HepG2 (cell line): ENCODE measurements around the gene ZNRF3. TPM values are rescaled to one million over a fixed set of nuclear protein-coding genes. Genes with fewer than 3 reads are reported as not detected.
A peak's percentile ranks its signal among the peaks of the same experiment; 100 is the strongest.

ENCODE experiments used
- ADNP ChIP-seq: sonication (generic); formaldehyde crosslinking; IDR thresholded peaks from 2 replicates; pipeline ENCODE4 v1.4.0; 2020; ENCODE audit warnings: missing genetic modification reagents
- CERS6 ChIP-seq: sonication (generic); formaldehyde crosslinking; IDR thresholded peaks from 2 replicates; pipeline ENCODE4 v1.5.0; 2020; ENCODE audit warnings: missing genetic modification reagents
- DZIP1 ChIP-seq: sonication (generic); formaldehyde crosslinking; IDR thresholded peaks from 2 replicates; pipeline ENCODE4 v1.5.0; 2020; ENCODE audit warnings: mild to moderate bottlenecking, missing genetic modification reagents
- ETS1 ChIP-seq: sonication (generic); formaldehyde crosslinking; IDR thresholded peaks from 2 replicates; pipeline ENCODE4 v1.4.0; 2020; ENCODE audit warnings: missing genetic modification reagents
- KMT2B ChIP-seq: IDR thresholded peaks from 2 replicates; pipeline ENCODE4 v1.6.1; 2016; ENCODE audit warnings: missing genetic modification reagents, missing compliant biosample characterization
- MZF1 ChIP-seq: sonication (generic); formaldehyde crosslinking; IDR thresholded peaks from 2 replicates; pipeline ENCODE4 v1.8.1; 2023; ENCODE audit warnings: mild to moderate bottlenecking, missing genetic modification reagents, borderline replicate concordance
- NKX3-1 ChIP-seq: sonication (generic); formaldehyde crosslinking; IDR thresholded peaks from 2 replicates; pipeline ENCODE4 v1.5.0; 2020; ENCODE audit warnings: missing genetic modification reagents
- PHF8 ChIP-seq: sonication (generic); formaldehyde crosslinking; IDR thresholded peaks from 2 replicates; pipeline ENCODE4 v1.5.0; 2020; ENCODE audit warnings: missing genetic modification reagents
- SOX6 ChIP-seq, 2 experiments: fragments of 450-650 bp in 1 of 2; sonication (generic) in 1 of 2; formaldehyde crosslinking in 1 of 2; IDR thresholded peaks; 2 replicates each; pipeline versions ENCODE4 v1.4.0 to v1.6.1; 2017 to 2020; ENCODE audit warnings: antibody characterized with exemption in 1 of 2, mild to moderate bottlenecking in 1 of 2, missing genetic modification reagents in 1 of 2
- TAF15 ChIP-seq: fragments of 200-400 bp; formaldehyde crosslinking; IDR thresholded peaks from one replicate; pipeline ENCODE4 v1.6.1; 2018; ENCODE audit warnings: mild to moderate bottlenecking, low read depth, low read length; ENCODE audit not compliant: poor library complexity, severe bottlenecking
- ZNF333 ChIP-seq: sonication (generic); formaldehyde crosslinking; IDR thresholded peaks from 2 replicates; pipeline ENCODE4 v1.4.0; 2020; ENCODE audit warnings: mild to moderate bottlenecking, missing genetic modification reagents, borderline replicate concordance
- ZNF337 ChIP-seq: sonication (generic); formaldehyde crosslinking; IDR thresholded peaks from 2 replicates; pipeline ENCODE4 v1.5.1; 2020; ENCODE audit warnings: missing genetic modification reagents, low read depth, mild to moderate bottlenecking, borderline replicate concordance
- ZNF44 ChIP-seq: sonication (generic); formaldehyde crosslinking; IDR thresholded peaks from 2 replicates; pipeline ENCODE4 v1.5.1; 2020; ENCODE audit warnings: mild to moderate bottlenecking, missing genetic modification reagents
- ZNF746 ChIP-seq: sonication (generic); formaldehyde crosslinking; IDR thresholded peaks from 2 replicates; pipeline ENCODE4 v1.8.0; 2022; ENCODE audit warnings: mild to moderate bottlenecking, missing genetic modification reagents
- ZNF883 ChIP-seq: sonication (generic); formaldehyde crosslinking; IDR thresholded peaks from 2 replicates; pipeline ENCODE4 v1.5.1; 2020; ENCODE audit warnings: mild to moderate bottlenecking, missing genetic modification reagents; ENCODE audit errors: not compliant biosample characterization
- polyA plus RNA-seq, 8 experiments: library from polyadenylated mRNA; depleted of rRNA in 3 of 8; stranded (reverse) in 7 of 8; unstranded in 1 of 8; fragments of >200 nt; fragmentation: Illumina TruSeq in 4 of 8; extraction: Trizol in 4 of 8; gene quantifications; 2 replicates each; pipeline versions ENCODE4 v1.2.1 to v1.2.3, GENCODE V29; 2011 to 2016; ENCODE audit warnings: low read depth in 4 of 8, missing spikeins in 1 of 8, mixed read lengths in 1 of 8; ENCODE audit not compliant: insufficient read depth in 1 of 8
- total RNA-seq, 5 experiments: library from RNA; depleted of rRNA; stranded (reverse); fragments of >200 nt; fragmentation: Illumina TruSeq; extraction: Trizol; gene quantifications; 2 replicates each; pipeline ENCODE4 v1.2.3, GENCODE V29; 2016; ENCODE audit warnings: low read depth in 1 of 5
- TF ChIP-seq, protein P1 (sequence below): sonication (generic); formaldehyde crosslinking; conservative IDR thresholded peaks from 2 replicates; pipeline ENCODE4 v1.4.0; 2020; ENCODE audit warnings: mild to moderate bottlenecking, missing genetic modification reagents, moderate library complexity
- TF ChIP-seq, protein P2 (sequence below): IDR thresholded peaks from 2 replicates; pipeline ENCODE4 v1.6.1; 2016
- TF ChIP-seq, protein P3 (sequence below): IDR thresholded peaks from 2 replicates; pipeline ENCODE4 v1.6.1; 2016; ENCODE audit warnings: missing genetic modification reagents, missing compliant biosample characterization

The ZNRF3 gene
- total and polyA plus RNA-seq, 2 of the 13 experiments (the other 11 are each of a cell fraction or from before 2014, with no cell fraction given): 20.3 to 36.7 TPM

DNA sequence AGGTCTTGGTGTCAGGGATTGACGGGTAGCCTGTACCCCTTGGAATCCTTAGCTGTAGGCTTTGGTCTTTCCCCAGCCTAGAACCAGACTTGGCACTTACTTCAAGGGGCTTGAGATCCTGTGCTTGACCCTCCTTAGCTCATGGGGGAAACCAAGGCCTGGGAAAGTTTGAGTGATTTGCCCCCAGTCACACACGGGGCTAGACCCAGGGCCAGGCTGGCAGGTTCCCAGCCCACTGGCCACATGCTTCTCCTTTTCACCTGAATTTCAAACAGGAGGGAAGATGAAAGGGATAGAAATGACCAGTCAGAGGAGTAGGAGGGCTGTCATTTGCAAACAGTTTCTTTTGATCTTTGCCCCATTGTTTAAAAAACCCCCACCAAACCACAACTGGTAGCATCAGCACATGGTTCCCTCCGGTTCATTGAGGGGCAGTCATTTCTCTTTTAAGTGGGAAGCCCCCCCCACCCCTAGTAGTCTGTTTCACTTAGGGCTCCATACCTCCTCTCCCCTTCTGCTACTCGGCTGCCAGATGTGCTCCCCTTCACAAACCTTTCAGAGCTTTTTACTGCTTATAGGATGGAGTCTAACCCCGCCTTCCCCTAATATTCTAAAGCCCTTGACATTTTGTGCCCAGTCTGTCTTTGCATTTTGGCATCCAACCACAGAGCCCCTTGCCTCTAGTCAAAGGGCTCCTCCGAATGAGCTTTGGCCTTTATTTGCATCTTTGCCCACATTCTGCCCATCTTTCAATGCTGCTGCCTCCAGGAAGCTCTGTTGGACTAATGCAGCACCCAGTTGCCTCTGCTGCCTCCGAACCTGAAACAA is 37.6 kb downstream of the ZNRF3 start (continued):
- peak; percentile 51; the same call in 1 of the 2 replicates for TF ChIP-seq KMT2B (CRISPR knock-in tag)
- no peak for TF ChIP-seq ETS1 (CRISPR knock-in tag)
- TF ChIP-seq, protein P1, sequence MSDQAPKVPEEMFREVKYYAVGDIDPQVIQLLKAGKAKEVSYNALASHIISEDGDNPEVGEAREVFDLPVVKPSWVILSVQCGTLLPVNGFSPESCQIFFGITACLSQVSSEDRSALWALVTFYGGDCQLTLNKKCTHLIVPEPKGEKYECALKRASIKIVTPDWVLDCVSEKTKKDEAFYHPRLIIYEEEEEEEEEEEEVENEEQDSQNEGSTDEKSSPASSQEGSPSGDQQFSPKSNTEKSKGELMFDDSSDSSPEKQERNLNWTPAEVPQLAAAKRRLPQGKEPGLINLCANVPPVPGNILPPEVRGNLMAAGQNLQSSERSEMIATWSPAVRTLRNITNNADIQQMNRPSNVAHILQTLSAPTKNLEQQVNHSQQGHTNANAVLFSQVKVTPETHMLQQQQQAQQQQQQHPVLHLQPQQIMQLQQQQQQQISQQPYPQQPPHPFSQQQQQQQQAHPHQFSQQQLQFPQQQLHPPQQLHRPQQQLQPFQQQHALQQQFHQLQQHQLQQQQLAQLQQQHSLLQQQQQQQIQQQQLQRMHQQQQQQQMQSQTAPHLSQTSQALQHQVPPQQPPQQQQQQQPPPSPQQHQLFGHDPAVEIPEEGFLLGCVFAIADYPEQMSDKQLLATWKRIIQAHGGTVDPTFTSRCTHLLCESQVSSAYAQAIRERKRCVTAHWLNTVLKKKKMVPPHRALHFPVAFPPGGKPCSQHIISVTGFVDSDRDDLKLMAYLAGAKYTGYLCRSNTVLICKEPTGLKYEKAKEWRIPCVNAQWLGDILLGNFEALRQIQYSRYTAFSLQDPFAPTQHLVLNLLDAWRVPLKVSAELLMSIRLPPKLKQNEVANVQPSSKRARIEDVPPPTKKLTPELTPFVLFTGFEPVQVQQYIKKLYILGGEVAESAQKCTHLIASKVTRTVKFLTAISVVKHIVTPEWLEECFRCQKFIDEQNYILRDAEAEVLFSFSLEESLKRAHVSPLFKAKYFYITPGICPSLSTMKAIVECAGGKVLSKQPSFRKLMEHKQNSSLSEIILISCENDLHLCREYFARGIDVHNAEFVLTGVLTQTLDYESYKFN (CRISPR knock-in tag): peak; percentile 89
- no peak for TF ChIP-seq ZNF44 (CRISPR knock-in tag)
- TF ChIP-seq DZIP1: no peak
- TF ChIP-seq ADNP: no peak
- TF ChIP-seq, protein P2, sequence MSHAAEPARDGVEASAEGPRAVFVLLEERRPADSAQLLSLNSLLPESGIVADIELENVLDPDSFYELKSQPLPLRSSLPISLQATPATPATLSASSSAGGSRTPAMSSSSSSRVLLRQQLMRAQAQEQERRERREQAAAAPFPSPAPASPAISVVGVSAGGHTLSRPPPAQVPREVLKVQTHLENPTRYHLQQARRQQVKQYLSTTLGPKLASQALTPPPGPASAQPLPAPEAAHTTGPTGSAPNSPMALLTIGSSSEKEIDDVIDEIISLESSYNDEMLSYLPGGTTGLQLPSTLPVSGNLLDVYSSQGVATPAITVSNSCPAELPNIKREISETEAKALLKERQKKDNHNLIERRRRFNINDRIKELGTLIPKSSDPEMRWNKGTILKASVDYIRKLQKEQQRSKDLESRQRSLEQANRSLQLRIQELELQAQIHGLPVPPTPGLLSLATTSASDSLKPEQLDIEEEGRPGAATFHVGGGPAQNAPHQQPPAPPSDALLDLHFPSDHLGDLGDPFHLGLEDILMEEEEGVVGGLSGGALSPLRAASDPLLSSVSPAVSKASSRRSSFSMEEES (CRISPR knock-in tag): peak; percentile 90
- peak; percentile 14; the same call in 1 of the 2 replicates for TF ChIP-seq PHF8 (CRISPR knock-in tag)
- no peak for TF ChIP-seq ZNF337 (CRISPR knock-in tag)
- TF ChIP-seq ZNF333 (CRISPR knock-in tag): no peak
- no peak; the same call in 1 of the 2 replicates for TF ChIP-seq NKX3-1
- TF ChIP-seq CERS6 (CRISPR knock-in tag): no peak
- no peak for TF ChIP-seq SOX6 (IDR thresholded peaks at IDR 0.05)
- TF ChIP-seq SOX6 (CRISPR knock-in tag; IDR thresholded peaks at IDR 0.05): peak; percentile 98
- no peak for TF ChIP-seq ZNF883 (CRISPR knock-in tag)
- peak; percentile 85 for TF ChIP-seq ZNF746
- no peak for TF ChIP-seq TAF15
- no peak for TF ChIP-seq MZF1 (CRISPR knock-in tag)
- TF ChIP-seq, protein P3, sequence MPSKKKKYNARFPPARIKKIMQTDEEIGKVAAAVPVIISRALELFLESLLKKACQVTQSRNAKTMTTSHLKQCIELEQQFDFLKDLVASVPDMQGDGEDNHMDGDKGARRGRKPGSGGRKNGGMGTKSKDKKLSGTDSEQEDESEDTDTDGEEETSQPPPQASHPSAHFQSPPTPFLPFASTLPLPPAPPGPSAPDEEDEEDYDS (CRISPR knock-in tag): peak; percentile 90
